Sigmoid colon (tissue), 7 donors: Measurements from ENCODE around the gene IFT80. TPM values are rescaled to one million over a fixed set of nuclear protein-coding genes. Genes with fewer than 3 reads are reported as not detected.

ENCODE experiments used
- DNase-seq: peaks from one replicate; pipeline ENCODE4 v3.0.0-alpha.2; 2019
- H3K27ac ChIP-seq, 4 donors: fragments of 200-600 bp; sonication (generic); one replicate each; pipeline ENCODE4 v1.5.1; 2016 to 2019; ENCODE audit warnings: mild to moderate bottlenecking in 1 of 4
- H3K27me3 ChIP-seq, 3 donors: fragments of 200-600 bp; sonication (generic); one replicate each; pipeline ENCODE4 v1.5.1; 2019; ENCODE audit warnings: mild to moderate bottlenecking in 1 of 3
- H3K36me3 ChIP-seq, 4 donors: fragments of 200-600 bp; sonication (generic); one replicate each; pipeline ENCODE4 v1.5.1; 2016 to 2019
- H3K4me1 ChIP-seq, 4 donors: fragments of 200-600 bp; sonication (generic); one replicate each; pipeline ENCODE4 v1.5.1; 2017 to 2019
- H3K4me3 ChIP-seq, 4 donors: fragments of 200-600 bp; sonication (generic); one replicate each; pipeline ENCODE4 v1.5.1; 2017 to 2019; ENCODE audit warnings: mild to moderate bottlenecking in 2 of 4, moderate library complexity in 1 of 4
- H3K9me3 ChIP-seq, 4 donors: fragments of 200-600 bp in 3 of 4; sonication (generic) in 3 of 4; one replicate each; pipeline versions ENCODE4 v1.5.1 to v1.6.1; 2013 to 2019
- EP300 ChIP-seq, 4 donors: sonication (generic); formaldehyde crosslinking; IDR thresholded peaks; one replicate each; pipeline ENCODE4 v1.6.1; 2017; ENCODE audit warnings: antibody characterized with exemption in 4 of 4
- POLR2A ChIP-seq, 2 donors: fragments of 450-650 bp; IDR thresholded peaks; one replicate each; pipeline ENCODE4 v1.6.1; 2016; ENCODE audit warnings: antibody characterized with exemption in 2 of 2, mild to moderate bottlenecking in 2 of 2, moderate library complexity in 2 of 2
- POLR2AphosphoS5 ChIP-seq, 4 donors: sonication (generic); formaldehyde crosslinking; IDR thresholded peaks; one replicate each; pipeline ENCODE4 v1.6.1; 2017; ENCODE audit warnings: antibody characterized with exemption in 4 of 4
- WGBS, 2 donors: extraction: QIAGEN DNeasy Blood & Tissue Kit; methylation state at CpG; one replicate each; pipeline ENCODE4 v1.1.7; 2013; 5-methylcytosine and 5-hydroxymethylcytosine counted together
- intact Hi-C: fragments of 100-400 bp; cut with DNase I; formaldehyde crosslinking; loops from one replicate; pipeline ENCODE4 v1.15.1; 2023
- polyA plus RNA-seq, 3 donors: library from polyadenylated mRNA; stranded (reverse); fragments of 200-250 nt; gene quantifications; one replicate each; pipeline ENCODE4 v1.2.3, GENCODE V29; 2013
- total RNA-seq, 4 donors: library from RNA; depleted of rRNA; stranded (reverse); fragments of >200 nt; gene quantifications; one replicate each; pipeline ENCODE4 v1.1.0, GENCODE V29; 2016
- TF ChIP-seq, protein P1 (sequence below), 4 experiments: fragments of 450-650 bp in 3 of 4; fragments of 200-600 bp in 1 of 4; IDR thresholded peaks; one replicate each; pipeline ENCODE4 v1.5.1; 2016 to 2019; ENCODE audit warnings: antibody characterized with exemption in 4 of 4, mild to moderate bottlenecking in 3 of 4, moderate library complexity in 2 of 4
- donor health status: healthy with polysubstance abuse.
- donor health status: Bipolar disorder and iron deficiency.
- donor health status: healthy.

The IFT80 gene
- total and polyA plus RNA-seq, 7 donors = 5.8 to 22.8 (median 15.0) TPM

DNA sequence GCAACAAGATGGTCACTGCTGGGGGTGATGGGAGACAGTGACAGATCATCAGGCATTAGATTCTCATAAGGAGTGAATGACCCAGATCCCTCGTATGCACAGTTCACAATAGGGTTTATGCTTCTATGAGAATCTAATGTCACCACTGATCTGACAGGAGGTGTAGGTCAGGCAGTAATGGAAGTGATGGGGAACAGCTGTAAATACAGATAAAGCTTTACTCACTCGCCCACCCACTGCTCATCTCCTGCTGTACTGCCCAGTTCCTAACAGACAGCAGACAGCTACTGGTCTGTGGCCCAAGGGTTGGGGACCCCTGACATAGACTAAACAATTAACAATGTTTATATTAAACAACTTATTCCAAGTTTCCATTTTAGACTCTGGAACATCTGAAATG is 25.4 kb downstream of the IFT80 start:
- H3K36me3 ChIP-seq = peaks cover 0 to 41% (median 2%) of the 10 kb centered on the region in 4 donors

DNA sequence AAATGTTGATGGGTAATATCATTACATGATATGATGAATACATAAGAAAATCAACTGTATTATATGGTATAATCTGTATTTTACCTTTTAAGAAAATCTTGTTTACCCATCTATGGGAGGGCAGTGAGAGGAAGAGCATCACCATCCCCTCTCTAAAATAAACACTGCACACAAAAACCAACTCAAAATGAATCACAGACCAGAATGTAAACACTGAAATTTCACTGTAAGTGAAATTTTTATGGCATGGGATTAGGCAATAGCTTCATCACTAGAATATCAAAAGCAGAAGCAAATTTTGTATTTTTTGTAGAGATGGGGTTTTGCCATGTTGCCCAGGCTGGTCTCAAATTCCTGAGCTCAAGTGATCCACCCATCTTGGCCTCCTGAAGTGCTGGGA is 26.2 kb downstream of the IFT80 start:
- intact Hi-C loops = no loop called here
- peaks cover 0 to 41% (median 2%) of the 10 kb centered on the region in 4 donors for H3K36me3 ChIP-seq
- no peaks in the 10 kb centered on the region for H3K4me1 ChIP-seq
- no peaks in the 10 kb centered on the region for H3K27me3 ChIP-seq
- no peak for TF ChIP-seq POLR2AphosphoS5 (IDR thresholded peaks at IDR 0.05)
- TF ChIP-seq EP300 (IDR thresholded peaks at IDR 0.05) = no peak
- no peak for TF ChIP-seq POLR2A (IDR thresholded peaks at IDR 0.05)
- TF ChIP-seq, protein P1, sequence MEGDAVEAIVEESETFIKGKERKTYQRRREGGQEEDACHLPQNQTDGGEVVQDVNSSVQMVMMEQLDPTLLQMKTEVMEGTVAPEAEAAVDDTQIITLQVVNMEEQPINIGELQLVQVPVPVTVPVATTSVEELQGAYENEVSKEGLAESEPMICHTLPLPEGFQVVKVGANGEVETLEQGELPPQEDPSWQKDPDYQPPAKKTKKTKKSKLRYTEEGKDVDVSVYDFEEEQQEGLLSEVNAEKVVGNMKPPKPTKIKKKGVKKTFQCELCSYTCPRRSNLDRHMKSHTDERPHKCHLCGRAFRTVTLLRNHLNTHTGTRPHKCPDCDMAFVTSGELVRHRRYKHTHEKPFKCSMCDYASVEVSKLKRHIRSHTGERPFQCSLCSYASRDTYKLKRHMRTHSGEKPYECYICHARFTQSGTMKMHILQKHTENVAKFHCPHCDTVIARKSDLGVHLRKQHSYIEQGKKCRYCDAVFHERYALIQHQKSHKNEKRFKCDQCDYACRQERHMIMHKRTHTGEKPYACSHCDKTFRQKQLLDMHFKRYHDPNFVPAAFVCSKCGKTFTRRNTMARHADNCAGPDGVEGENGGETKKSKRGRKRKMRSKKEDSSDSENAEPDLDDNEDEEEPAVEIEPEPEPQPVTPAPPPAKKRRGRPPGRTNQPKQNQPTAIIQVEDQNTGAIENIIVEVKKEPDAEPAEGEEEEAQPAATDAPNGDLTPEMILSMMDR (IDR thresholded peaks at IDR 0.05) = no peak
- no peaks in the 10 kb centered on the region for H3K9me3 ChIP-seq
- H3K27ac ChIP-seq = no peak overlapping the region
- H3K4me3 ChIP-seq = no peak overlapping the region
- DNase-seq = no peak

More for the DNA sequence above, 25.4 kb downstream of the IFT80 start:
- TF ChIP-seq, protein P1 (IDR thresholded peaks at IDR 0.05) = no peak
- TF ChIP-seq POLR2AphosphoS5 (IDR thresholded peaks at IDR 0.05) = no peak
- TF ChIP-seq EP300 (IDR thresholded peaks at IDR 0.05) = no peak
- TF ChIP-seq POLR2A (IDR thresholded peaks at IDR 0.05) = no peak
- DNase-seq = no peak
- intact Hi-C loops = no loop called here
- Histone ChIP-seq H3K4me1 (no peaks in the 10 kb centered on the region), H3K27ac (no peak overlapping the region), H3K9me3 (no peaks in the 10 kb centered on the region), H3K27me3 (no peaks in the 10 kb centered on the region), H3K4me3 (no peak overlapping the region)
- 94 to 98% methylated on average over 2 of the region's 2 CpGs for WGBS, 2 donors

DNA sequence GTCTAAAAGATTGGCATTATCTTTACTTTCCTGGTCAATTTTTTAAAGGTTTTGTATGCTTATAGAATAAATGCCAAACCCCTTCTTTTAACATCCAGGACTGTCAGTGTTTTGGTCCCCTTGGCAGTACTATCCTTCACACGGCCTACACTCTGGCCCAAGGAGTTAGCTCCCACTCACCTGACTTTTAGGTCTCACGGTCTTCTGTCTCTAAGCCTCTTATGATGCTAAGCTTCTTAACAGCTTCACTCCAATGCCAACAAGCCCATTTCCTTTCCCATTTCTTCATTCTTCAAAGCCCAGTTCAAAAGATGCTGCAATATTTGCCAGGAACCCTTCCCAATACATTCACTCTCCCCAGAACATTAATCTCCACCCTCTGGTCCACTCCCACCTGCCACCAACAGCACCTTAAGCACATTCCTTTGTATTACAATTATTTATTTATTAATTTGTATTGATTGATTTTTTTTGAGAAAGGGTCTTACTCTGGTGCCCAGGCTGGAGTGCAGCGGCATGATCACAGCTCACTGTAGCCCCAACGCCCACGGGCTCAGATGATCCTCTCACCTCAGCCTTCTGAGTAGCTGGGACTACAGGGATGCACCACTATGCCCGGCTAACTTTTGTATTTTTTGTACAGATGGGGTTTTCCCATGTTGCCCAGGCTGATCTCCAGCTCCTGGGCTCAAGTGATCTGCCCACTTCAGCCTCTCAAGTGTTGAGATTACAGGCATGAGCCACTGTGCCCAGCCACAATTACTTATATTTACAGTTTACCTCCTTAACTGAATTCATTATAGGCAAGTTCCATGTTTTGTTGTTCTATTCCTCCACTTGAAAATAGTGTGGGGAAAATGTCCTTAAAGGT is 27.8 kb downstream of the IFT80 start:
- intact Hi-C loops = no loop called here
- no peak for DNase-seq
- TF ChIP-seq, protein P1 (IDR thresholded peaks at IDR 0.05) = no peak
- TF ChIP-seq POLR2A (IDR thresholded peaks at IDR 0.05) (no peak), POLR2AphosphoS5 (IDR thresholded peaks at IDR 0.05) (no peak), EP300 (IDR thresholded peaks at IDR 0.05) (no peak)
- Histone ChIP-seq H3K27ac (no peak overlapping the region), H3K9me3 (no peaks in the 10 kb centered on the region), H3K36me3 (peaks cover 0 to 35% (median 2%) of the 10 kb centered on the region in 4 donors), H3K4me1 (no peaks in the 10 kb centered on the region), H3K4me3 (no peak overlapping the region), H3K27me3 (no peaks in the 10 kb centered on the region)
- WGBS, 2 donors = 94 to 98% methylated on average over 6 of the region's 6 CpGs

DNA sequence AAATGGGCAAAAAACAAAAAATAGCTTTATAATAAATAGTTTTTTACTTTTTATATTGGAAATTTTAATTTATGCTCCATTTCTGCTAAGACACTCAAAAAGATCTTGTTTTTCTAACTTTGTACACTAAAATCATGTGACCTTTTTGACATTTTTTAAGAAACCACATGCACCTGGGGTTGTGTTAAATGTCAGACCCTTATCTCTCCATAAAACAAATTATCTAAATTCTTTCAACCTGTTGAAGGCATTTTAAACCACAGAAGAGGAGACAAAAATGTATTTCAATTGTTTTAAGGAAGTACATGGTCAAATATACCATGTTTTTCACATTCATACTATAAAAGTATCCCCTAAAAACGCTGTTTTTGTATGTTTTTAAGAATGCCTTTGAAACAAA is 29.2 kb downstream of the IFT80 start:
- no peak for TF ChIP-seq POLR2AphosphoS5 (IDR thresholded peaks at IDR 0.05)
- no peak for TF ChIP-seq EP300 (IDR thresholded peaks at IDR 0.05)
- TF ChIP-seq, protein P1 (IDR thresholded peaks at IDR 0.05) = no peak
- no peak for TF ChIP-seq POLR2A (IDR thresholded peaks at IDR 0.05)
- intact Hi-C loops = no loop called here

More for the DNA sequence above, 29.2 kb downstream of the IFT80 start:
- Histone ChIP-seq H3K9me3 (no peaks in the 10 kb centered on the region), H3K27me3 (no peaks in the 10 kb centered on the region), H3K36me3 (peaks cover 0 to 34% (median 2%) of the 10 kb centered on the region in 4 donors), H3K4me1 (no peaks in the 10 kb centered on the region), H3K4me3 (no peak overlapping the region), H3K27ac (no peak overlapping the region)
- no peak for DNase-seq
- 67 to 88% methylated on average over 1 of the region's 1 CpG for WGBS, 2 donors
